GM21526 (cell line): ENCODE data around the gene MSH2.
"Not testable (repeated sequence)": the region's sequence is repeated elsewhere in the genome, so short reads cannot be mapped to it uniquely, and the experiment has no call there.

Experiments used
- ATAC-seq: cut with Tn5 transposase; IDR thresholded peaks from one replicate; pipeline ENCODE4 v1.9.1; 2021; ENCODE audit warnings: moderate library complexity; ENCODE audit not compliant: unreplicated experiment, low FRiP score

MSH2 gene

DNA sequence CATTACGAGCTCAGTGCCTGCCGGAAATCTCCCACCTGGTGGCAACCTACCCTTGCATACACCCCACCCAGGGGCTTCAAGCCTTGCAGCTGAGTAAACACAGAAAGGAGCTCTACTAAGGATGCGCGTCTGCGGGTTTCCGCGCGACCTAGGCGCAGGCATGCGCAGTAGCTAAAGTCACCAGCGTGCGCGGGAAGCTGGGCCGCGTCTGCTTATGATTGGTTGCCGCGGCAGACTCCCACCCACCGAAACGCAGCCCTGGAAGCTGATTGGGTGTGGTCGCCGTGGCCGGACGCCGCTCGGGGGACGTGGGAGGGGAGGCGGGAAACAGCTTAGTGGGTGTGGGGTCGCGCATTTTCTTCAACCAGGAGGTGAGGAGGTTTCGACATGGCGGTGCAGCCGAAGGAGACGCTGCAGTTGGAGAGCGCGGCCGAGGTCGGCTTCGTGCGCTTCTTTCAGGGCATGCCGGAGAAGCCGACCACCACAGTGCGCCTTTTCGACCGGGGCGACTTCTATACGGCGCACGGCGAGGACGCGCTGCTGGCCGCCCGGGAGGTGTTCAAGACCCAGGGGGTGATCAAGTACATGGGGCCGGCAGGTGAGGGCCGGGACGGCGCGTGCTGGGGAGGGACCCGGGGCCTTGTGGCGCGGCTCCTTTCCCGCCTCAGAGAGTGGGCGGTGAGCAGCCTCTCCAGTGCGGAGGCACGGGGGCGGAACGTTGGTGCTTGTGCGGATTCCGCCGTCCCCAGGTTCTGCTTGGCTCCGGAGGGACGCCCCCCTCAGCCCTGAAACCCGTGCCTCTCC lies at the start of gene MSH2:
Gene MSH2 (plus strand): TSS at position 352 of the 804 bp plus-strand sequence. CDS start 36 bp downstream, at position 388.
- ATAC-seq, result peak; percentile 90

DNA sequence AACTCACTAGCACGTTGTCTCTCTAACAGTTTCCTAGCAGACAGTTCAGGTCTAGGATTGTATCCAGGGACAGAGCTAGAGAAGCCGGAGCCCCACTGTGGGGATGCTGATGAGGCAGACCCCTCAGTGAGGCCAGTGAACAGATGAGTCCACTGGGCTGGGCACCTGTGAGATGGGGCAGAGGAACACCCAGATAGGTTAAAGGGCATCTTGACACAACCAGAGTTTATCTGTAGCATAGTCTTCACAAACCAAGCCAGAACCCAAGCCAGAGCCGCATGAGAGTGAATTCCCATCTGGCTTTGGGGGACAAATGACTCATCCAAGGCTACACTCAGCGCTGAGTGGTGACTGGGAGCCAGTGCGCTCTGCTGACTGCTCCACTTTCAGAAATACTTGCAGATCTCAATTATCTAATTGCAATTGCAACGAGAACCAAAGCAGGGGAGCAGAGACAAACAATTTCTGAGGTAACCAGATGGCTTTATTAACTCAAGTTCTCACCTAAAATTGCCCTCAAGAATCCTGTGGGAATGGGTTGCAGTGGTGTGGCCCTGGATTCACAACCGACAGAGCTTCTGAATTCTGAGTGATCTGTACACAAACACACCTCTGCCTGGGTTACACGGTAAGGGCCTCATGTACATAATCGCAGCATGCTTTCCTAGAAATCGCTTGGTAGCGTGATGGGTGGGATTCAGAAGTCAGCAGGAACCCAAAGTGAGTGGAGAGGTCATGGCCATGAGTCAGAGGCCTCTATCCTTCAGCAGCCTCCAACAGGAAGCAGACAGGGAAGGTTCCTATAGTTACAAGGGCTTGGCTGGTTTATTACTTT lies 48.7 kb upstream of the MSH2 start:
- ATAC-seq, result no peak

DNA sequence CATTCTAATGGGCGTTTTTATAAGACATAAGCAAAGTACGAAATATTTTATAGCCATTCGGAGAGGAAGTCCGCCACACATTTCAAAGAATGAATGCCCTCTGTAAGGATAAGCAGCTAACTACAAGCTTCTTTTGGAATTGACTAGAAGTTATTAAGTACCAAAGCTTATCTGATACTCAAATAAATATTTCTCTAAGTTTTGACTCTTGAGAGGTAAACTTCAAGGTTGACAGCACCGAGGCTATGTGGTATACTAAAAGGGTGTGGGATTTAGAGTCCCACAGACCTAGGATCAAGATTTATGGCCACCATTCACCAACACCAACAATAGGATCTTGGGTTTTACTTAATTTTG lies 48.1 kb upstream of the MSH2 start:
- ATAC-seq, result no peak

DNA sequence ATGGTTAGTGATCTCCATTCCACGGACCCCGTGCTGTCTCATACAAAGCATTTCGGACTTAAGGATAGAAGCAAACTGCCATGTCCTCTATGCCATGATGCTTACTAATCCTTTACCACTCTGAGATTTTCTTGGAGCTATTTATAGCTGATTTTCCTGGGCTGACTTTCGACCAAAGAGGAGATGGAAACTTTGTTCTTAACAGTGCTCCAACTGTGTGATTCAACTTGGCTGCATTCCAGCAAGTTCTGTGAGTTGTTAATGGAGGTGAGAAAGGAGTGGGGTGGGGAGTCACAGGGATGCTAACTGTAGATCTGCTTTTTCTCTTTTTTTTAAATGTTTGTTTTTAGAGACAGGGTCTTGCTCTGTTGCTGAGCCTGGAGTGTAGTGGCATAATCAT lies 45.5 kb upstream of the MSH2 start:
- no peak for ATAC-seq

DNA sequence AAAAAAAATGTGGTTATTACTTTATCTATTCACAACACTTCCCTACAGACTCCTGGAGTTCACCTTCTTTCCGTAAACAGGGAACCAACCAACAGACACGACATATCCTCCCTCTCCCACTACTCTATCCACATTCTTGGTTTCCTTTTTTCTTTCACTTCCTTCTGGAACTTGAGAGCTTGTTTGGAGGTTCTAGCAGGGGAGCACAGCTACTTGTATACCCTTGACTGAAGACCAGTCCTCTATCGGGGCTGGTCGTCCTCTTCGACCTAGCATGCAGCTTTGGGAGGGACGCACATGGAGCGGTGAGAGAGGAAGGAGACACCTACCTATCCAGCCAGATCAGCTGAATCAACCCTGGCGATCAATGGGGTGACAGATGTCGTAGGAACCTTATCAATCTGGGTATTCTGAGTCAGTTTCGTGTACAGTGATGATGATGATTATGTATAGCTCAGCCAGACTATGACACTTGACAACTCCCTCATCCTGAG lies 43.5 kb upstream of the MSH2 start:
- ATAC-seq, result no peak

DNA sequence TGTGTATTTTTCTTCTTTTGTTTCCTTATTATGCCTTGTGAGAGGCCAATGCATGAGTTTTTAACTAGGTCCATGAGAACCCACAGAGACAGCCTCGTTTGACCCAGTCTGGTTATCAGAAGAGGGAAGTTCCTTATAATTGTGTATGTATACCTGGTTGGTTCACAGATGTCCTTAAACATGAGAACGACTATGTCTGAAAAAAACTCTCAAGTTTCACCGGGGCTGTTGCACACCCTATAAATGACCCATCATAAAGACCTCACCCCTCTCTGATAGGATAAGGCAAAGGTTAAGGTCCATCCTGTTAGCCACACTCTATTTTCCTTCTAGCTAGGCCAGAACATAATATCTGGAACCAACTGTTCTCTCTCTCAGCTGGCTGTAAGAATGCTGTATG lies 42.7 kb upstream of the MSH2 start:
- ATAC-seq, result no peak

DNA sequence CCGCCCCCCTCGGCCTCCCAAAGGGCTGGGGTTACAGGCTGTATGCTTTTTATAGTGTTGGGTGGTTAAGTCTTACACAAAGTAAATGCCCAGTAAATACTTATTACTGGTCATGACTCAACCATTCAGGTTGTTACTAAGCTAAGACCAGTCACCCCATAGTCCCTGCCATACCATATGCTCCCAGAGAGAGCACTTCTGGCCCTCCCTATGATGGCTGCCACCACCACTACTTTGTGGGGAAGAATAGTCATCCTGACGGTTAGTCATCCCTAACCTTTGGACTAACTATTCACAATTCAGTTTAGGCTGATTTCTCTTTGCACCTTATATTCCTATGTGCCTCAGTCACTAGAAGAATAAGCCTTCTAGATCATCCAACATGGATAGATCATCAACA lies 42.0 kb upstream of the MSH2 start:
- ATAC-seq, result no peak

DNA sequence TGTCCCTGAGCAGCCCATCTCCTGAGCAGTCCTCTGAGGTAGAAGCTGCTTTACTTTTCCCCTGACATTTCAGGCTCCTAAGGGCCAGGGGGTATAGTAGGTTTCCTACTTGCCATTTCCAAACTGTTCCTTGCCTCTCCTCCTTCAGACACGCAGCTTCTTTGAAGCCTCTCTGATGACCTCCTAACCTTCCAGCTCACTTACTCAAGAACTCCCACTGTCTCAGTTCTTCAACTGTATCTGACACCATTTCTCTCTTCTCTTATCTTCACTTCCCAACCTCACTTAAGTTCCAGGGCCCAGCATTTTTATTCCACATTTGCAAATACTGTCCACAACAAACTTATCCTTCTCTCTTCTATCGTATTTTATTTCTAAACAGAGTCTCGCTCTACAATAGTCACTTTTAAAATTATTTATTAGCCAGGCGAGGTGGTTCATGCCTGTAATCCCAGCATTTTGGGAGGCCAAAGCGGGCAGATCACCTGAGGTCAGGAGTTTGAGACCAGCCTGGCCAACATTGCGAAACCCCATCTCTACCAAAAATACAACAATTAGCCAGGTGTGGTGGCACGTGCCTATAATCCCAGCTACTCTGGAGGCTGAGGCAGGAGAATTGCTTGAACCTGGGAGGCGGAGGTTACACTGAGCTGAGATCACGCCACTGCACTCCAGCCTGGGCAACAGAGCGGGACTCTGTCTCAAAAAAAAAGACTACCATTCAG lies 41.3 kb upstream of the MSH2 start:
- not testable (repeated sequence) for ATAC-seq

DNA sequence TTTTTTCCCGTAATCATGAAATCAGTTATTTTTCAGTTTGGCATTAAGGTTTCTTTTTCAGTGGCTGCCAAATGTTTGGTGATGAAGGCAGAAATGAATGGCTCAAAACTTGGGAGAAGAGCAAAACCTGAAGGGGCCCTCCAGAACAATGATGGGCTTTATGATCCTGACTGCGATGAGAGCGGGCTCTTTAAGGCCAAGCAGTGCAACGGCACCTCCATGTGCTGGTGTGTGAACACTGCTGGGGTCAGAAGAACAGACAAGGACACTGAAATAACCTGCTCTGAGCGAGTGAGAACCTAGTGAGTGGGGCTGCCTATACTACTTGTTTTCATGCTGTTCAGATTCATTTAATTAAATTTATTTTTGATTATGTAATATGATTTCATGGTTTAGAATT lies 29.2 kb upstream of the MSH2 start:
- ATAC-seq, result no peak

DNA sequence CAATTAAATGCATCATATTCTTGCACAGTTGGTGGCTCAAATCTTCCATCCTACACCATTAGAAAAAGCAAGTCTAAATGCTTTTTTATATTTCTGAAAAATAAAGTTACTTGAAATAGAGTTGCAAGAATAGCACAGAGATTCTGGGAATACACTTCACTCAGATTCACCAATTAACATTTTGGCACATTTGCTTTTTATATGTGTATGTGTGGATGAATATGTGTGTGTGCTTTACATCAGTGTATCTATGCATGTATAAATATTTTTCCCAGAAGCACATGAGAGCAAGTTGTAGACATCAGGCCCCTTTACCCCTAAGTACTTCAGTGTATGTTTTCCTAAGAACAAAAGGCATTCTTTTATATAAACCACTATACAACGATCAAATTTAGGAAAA lies 27.6 kb upstream of the MSH2 start:
- no peak for ATAC-seq

DNA sequence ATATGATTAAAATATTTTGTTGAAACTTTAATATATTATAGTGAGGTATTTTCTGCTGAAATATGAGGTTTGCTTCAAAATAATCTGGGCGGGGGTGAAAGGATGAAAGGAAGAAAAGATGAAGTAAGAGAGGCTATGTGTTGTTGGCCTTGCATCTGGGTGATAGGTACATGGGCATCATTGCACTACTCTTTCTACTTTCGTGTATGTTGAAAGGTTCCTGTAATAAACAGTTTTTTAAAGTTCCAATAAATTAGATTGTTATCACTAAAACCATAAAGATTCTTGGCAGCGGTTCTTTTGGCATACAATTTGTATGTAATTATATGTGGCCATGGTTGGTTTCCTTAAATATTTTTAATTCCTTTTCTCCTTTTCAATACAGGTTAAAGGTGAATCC lies 23.6 kb upstream of the MSH2 start:
- ATAC-seq, result no peak

DNA sequence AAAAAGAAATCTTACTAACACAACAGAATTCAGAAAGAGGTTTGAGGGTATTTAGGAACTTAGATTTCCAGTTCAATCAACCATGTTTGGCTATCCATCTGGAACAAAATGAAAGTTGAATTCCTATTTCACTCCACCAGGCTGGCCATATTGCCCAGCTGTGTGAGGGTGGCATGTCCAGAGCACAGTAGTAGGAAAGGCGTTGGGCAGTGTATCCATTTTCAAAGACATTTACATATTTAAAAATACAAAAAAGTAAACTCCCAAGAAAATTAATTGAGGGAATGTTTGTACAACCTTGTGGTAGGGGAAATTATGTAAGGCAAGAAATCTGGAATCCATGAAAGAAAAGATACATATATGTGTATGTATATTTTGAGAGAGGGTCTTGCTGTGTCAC lies 21.5 kb upstream of the MSH2 start:
- no peak for ATAC-seq

DNA sequence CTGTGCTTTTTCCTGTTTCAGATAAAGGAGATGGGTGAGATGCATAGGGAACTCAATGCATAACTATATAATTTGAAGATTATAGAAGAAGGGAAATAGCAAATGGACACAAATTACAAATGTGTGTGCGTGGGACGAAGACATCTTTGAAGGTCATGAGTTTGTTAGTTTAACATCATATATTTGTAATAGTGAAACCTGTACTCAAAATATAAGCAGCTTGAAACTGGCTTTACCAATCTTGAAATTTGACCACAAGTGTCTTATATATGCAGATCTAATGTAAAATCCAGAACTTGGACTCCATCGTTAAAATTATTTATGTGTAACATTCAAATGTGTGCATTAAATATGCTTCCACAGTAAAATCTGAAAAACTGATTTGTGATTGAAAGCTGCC lies 16.4 kb upstream of the MSH2 start:
- no peak for ATAC-seq

DNA sequence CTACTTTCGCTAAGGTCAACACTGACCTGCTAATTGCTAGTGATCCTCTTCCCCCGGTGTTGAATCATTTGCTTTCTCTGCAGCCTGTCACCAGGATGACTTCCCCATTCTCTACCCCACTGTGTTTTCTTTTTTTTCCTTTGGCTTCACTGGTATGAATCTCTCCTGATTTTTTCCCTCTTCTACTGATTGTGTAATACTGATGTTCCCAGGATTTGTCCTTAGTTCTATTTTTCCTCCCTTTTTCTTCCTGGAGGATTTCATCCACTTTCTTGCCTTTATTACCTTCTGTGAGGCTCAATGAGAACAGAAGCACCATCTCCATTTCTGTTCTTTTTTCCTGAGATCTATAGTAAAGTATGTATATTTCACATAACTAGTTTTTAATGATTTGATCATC lies 14.1 kb upstream of the MSH2 start:
- no peak for ATAC-seq

DNA sequence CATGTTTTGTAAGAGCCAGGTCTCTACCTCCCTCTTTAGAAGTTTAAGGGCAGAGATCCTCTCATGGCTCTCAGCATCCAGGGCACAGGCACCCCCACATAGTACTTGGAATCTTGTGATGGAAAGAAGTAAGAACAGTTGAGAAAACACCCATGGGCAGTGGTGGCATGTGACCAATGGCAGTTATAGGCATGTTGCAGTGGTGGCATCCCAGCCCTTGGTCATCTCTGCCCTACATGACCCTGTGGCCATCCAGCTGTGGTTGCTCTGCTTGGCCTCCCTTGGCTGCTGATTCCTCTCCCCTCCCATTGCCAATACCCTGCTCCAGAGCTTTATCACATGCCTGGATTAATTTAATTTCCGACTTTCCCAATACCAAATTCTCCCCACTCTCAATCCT lies 13.3 kb upstream of the MSH2 start:
- no peak for ATAC-seq

DNA sequence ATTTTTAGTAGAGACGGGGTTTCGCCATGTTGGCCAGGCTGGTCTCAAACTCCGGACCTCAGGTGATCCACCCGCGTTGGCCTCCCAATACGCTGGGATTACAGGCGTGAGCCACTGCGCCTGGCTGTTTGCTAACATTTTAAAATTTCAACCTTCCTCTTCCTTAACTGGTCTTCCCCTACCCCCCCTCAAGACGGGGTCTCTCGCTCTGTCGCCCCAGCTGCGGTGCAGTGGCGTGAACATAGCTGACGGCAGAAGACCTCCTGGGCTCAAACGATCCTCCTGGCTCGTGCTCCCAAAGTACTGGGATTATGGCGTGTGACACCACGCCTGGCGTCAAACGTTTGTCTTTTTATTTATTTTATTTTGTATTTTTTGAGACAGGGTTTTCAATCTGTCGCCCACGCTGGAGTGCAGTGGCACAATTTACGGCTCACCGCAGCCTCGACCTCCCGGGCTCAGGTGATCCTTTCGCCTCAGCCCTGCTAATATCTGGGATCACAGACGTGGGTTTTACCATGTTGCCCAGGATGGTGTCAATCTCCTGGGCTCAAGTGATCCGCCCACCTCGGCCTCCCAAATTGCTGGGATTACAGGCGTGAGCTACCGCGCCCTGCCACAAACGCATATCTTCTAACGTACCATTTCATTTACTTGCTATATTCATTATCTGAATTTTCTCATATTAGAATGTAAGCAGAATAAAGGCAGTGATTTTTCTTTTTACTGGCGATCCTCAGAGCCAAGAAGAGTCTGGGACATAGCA lies 984 bp upstream of the MSH2 start:
- no peak for ATAC-seq

DNA sequence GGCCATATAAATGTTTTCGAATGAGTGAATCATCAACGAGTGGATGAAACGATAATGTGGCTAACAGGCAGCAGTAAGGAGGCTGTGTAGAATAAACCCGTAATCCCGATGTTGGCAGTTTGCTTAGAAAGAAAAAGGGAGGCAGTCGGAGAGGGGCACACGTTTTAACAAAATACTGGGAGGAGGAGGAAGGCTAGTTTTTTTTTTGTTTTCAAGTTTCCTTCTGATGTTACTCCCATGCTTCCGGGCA lies 476 bp upstream of the MSH2 start:
- no peak for ATAC-seq

DNA sequence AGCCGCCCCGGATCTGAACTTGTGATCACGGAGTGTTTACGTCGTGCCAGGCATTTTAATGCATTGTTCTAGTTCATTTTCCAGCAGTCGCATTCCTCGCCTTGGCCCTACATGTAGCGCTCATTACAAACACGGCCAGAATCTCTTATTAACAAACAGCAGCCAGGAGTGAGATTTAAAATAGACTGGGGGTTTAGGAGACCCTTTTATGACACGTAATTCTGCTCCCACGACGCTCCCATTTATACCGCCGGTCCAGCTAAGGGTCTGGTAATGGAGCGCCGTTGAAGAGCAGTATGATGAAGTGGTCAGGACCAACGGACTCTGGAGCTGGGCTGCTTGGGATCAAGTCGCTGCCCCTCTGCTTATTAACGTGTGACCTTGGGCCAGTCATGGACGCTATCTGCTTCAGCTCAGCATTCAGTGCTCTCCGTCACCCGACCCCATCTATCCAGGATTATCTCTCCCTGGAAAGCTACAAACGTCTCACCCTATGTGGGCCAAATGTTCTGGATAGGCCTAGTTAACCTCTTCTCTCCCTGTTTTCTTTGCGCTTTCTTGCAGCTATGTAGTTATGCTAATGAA lies 745 bp downstream of the MSH2 start:
- no peak for ATAC-seq

DNA sequence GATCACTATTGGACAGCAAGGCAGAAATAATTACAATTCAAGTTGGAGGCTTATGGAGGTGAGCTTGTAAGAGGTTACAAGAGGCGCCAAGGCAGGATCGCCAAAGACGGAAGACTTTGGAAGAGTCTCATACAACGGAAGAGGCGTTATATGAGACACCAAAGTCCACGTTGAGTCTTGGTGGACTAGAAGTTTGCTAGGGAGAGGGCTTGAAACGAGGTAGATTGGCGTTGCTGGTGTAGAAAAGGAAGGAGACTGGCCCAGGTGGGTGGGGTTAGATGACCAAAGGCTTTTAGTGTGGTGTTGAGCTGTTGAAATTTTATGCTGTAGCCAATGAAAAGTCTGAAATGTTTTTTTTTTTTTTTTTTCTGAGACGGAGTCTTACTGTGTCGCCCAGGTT lies 1.4 kb downstream of the MSH2 start:
- no peak for ATAC-seq

DNA sequence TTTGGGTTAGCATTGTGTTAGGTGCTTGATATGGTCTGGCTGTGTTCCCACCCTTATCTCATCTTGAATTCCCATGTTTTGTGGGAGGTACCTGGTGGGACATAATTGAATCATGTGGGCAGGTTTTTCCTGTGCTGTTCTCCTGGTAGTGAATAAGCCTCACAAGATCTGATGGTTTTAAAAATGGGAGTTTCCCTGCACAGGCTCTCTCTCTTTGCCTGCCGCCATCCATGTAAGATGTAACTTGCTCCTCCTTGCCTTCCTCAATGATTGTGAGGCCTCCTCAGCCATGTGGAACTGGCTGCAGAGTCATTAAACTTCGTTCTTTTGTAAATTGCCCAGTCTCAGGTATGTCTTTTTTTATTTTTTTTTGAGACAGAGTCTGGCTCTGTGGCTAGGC lies 2.8 kb downstream of the MSH2 start:
- no peak for ATAC-seq
